Putamen (tissue), 1 donor: Measurements from ENCODE around the gene ERC2.

Source experiments
- DNase-seq: peaks from one replicate; pipeline ENCODE4 v3.0.0-alpha.2; 2016; ENCODE audit warnings: low spot score

The ERC2 gene

DNA sequence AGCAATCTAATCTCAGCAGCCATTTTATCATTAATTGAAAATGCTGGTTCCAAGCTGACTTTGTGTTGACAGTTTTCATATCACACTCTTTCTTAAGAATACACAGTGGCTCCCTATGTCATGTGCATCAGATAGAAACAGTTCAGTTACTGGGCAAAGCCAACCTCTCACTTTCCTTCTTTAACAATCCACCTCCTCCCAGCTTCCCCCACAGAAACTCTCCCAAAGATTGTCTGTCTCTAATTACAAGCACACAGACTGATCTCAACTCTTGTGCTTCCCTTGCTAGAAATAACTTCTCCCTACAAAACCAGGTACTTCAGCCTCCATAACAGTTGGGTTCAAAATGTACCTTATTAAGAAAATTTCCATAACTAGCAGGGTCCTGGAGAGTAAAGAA is 752.2 kb downstream of the ERC2 start:
- DNase-seq: no peak

DNA sequence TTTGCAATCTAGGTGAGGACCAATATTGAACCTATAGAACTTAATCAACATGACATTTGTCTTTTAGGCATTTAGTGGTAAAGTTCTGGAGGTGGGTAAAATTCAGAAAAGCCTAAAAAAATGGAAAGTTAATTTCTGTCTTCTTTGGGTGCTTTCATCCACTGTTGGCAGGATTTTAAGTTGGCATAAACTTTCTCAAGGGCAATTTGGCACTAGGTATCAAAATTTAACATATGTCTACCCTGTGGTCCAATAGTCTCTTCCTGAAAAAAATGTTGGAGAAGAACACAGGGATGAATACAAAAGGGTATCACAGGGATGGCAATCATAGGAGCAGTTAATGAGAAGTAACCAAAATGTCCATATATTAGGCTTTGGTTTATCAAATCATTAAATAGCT is 754.2 kb downstream of the ERC2 start:
- DNase-seq: no peak

DNA sequence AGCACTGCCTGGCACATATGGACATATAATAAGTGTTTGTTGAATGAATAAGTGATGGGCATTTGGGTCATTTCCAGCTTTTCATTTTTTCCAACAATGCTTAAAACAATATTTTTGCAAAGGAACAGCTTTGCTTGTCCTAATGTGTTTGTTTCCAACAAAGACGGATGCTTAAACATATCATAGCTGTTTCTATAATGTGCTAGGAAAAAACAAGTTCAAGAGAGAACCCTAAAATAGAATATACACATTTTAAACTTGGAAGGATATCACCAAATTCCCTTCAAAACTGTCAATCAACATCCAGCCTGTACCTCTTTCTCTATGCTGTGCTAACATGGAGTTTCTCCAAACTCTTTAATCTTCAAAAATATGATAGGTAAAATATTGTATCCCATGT is 756.6 kb downstream of the ERC2 start:
- DNase-seq: no peak

DNA sequence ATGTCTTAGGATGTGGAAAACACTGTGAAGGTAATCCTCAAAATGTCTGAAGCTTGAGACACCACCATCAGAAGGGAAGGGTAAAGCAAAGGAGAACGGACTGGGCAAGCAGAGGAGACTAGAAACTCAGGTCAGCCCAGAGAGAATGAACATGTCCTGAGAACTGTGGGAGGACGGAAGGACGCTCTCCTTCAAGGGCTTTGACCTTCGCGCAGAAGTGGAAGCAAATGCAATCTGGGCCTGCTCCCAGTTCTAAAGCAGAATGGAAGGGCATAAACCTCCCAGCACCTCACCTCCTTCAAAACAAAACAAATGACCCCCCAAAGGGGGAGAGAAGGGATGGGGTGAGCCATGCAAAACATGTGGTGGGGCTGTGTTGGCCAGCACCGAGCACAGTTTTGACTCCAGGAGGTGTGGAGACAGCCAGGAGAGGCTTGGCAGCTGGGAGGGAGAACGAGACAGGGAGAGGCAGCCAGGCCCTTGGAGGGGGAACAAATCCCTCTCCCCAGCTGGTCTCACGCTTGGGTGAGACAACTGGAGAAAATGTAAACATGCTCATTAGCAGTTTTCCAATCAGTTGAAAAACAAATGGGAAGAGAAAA is 758.8 kb downstream of the ERC2 start:
- DNase-seq: no peak

DNA sequence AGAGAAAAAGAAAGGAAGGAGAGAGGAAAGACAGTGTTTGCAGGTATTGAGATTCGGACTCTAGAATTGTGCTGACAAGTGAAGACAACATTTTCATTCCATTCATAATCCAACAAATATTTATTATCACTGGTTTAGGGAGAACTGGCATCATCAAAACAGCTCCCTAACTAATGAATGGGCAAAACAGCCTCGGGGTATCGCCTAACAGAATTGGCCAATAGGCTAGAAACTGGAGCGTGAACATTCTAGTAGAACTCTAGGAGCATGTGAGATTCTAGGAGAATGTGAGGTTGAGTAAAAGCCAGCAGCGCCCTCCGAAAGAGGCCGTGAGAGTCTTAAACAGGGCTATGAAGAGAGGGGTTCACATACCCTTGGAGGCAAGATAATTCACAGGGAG is 759.3 kb downstream of the ERC2 start:
- no peak for DNase-seq

DNA sequence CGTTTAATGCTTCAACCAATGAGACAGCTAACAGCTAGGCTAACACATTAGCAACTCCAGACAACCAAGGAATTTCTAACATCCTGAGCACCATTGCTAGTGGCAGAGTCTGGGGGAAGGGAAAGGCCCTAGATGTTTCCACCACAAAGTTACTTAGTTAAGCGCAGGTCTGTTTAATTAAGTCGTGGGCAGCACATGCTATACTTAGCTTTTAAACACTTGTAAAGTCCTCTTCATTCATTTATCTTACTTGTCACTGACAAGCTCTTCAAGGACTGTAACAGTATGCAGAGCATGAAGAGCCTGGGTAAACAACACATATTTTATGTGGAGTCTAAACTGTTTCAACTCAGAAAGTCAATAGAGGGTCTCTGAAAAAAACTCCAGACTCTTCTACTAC is 760.0 kb downstream of the ERC2 start:
- no peak for DNase-seq

DNA sequence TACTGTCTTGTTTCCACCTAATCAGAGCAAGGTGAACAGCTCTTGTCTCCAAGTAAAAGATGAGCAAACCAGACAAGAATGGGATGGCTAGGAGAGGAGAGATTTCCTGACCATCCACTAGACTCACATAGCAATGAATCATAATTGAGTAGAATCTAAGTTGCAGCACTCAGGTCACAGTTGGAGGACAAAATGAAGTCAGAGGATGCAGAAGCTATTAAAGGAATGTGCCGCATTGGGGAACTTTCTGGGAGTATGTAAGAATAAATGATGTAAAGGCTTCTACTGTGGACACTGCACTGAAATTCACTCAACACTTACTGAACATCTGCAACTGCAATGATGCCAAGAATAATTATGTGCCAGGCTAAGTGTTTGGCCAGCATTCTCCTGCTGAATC is 763.7 kb downstream of the ERC2 start:
- no peak for DNase-seq

DNA sequence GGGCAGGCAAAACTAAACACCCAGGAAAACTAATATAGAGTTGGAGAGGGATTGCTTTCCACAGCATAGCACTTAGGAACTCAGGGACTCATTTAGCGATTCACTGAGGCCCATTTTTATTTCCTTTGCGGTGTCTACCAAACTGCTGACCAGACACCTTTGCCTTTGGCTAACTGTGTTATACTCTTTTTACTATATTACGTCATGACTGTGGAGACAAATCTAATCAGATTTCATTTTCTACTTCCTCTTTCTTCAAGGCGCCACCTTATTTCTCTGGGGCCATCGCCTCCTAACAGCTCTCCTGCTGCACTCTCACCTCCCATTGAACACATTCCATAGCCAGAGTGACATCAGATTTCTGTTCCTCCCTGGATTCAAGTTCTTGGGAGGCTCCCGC is 765.4 kb downstream of the ERC2 start:
- no peak for DNase-seq

DNA sequence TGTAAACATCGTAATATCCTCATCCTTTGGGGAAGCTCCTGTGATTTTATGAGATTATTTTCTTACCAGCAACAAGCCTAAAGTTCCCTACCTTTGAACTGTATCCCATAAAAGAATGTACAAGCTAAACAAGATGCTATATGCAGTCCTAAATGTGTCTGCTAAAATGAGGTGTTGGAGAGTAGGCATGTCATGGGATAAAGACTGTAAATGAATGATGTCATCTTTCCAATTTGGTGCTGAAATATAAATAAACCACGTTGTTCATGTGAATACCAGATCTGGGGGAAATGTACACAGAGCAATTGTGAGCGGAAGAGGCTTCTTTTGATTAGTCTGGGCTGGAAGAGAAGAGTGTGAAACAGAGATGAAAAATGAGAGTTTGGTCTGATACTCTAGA is 766.3 kb downstream of the ERC2 start:
- no peak for DNase-seq

DNA sequence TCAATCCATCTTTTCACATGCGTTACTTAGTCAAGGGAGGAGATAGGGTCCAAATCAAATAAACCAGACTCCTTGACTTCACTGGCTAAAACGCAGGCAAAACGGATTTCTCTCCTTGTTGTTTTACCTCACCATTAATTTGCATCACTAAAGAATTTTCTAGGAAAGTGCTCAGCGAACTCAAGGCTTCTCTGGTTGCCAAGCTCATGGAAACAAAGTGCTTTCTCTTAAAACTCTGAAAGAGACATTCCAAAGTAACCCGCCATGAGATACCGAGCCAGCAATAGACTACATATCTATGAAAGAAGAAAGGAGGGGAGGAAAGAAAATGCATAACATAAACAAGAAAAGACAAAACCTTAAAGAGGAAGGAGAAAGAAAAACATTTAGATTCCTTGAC is 769.4 kb downstream of the ERC2 start:
- DNase-seq: no peak

DNA sequence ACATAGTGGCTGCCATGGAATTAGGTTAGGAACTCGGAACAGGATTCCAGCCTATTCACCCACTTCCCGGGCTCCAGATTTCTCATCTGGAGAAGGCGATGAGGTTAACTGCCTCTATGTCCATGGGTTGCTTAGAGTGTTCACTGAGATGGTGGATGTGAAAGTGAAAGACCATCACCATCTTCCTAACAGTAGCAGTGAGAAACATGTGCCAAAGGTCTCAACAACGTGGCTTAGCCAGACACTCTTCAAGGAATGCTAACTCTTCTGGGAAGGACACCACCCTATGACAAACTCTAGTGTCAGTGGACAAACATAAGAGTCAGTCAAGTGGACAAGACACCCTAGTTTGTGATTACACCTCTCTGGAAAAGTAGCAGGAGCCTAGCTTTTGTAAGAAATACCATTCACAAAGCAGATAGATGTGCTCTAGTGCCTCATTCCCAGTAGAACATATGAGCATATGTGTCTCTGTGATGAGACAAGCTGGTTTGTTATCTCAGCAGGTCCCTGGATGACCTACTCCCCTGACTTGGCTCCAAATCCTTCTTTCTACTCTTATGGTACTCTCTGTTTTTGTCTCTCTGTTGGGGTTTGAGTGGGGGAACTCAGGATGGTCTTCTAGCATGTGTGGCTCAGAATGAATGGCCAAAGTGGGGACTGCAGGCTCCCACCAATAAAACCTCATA is 770.9 kb downstream of the ERC2 start:
- DNase-seq: no peak

DNA sequence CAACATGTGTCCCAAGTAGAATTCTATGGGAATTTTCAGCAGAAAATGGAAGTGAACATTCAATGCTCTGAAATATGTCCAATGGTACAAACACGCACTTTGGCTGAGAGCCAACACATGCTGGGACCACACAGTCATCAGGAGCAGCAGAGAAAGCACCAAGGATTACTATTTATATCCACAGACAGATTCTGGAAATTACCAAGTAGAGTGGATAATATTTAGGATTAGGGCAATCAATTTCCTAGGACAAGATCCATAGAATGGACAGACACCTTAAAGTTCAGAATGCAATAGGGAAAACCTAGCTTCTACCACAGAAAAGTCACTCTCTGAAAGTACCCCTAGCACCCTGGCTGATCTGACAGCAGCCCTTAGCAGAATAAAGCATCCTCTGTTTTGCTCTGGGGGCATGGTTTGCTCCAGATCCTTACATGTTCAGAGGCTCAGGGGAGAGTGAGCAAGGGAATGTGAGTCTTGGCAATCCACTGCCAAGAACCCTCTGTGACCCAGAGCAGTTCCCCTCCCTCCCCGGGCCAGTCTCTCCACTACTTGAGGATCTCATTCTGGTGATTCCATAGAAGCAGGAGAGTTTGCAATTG is 775.2 kb downstream of the ERC2 start:
- DNase-seq: no peak

DNA sequence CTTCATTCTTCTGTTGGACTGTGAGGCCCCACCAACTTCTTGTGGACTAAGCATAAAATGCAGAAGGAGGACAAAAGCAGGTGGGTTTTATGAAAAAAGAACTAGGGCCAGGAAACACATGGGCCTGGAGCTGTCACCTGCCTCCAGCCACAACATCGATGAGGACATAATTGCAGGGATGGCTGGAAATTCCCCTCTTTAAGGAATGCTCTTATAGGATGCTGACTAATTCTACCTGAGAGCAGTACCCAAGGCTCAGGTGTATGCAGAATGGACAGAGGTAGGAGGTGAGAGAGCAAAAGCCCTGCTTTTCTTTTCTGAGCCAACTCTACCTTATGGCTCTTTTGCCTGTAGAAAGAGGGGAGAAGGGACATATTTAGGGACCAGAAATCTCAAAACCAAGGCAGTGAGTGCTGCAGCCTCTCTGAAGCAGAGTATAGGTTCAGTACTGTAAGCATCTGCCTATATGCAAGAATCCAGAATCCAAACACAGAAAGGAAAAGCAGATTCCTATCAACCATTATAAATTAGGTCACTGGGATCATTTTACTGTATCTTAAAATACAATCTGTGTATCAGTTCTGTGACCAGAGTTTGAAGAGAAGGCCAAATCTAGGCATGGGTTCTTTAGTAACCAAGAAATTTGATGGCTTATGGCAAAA is 775.8 kb downstream of the ERC2 start:
- DNase-seq: no peak

DNA sequence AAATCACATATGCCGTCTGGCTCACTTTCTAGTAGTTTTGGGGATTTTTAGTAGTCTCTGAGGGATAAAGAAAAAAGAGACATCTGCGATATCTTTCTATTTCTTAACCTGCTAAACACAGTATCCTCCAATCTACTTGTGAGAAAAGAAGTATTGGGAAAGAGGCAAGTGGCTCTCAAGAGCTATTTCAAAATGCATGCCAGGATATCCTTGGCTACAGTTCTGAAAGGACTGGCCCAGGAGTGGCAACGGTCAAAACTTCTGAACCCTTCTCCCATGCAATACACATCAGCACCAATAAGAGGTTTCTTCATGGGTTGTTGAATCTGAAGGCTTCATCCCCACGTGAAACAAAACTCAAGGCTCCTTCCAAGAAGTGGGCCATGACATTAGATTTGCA is 777.1 kb downstream of the ERC2 start:
- no peak for DNase-seq

DNA sequence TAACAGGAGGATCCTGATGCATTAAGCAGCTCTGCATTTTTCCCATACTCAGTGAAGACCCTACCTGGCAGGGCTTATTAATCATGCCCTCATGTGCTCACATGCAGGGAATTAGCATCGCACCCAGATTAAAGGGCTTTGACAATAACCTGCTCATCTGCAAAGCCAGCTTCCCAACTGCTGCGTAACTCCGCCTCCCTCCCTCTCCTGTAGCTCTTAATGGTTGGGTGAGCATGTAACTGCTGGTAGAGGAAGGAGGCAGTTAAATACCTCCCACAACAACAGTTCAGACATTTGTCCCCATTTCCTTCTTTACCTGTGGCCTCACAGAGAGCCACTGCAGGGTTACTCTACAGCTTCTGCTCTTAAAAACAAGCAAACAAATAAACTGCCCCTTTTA is 777.5 kb downstream of the ERC2 start:
- DNase-seq: no peak

DNA sequence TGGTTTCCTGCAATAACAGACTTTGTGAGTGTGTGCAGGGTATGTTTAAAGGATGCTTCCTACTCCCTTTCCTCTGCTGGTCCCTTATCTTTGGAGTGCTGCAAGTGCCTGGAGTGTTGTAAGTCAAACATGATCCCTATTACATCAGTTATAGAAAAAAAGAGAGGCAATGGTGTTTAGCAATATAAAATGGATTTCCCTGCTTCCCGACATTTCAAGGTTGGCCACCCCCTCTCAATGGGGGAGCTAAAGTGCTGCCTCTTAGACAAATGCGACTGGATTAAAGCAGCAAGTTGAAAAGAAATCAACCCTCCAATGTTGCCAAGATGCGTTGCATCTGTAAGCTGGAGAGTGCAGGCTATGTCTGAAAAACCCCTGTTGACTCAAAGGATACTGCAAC is 778.1 kb downstream of the ERC2 start:
- no peak for DNase-seq

DNA sequence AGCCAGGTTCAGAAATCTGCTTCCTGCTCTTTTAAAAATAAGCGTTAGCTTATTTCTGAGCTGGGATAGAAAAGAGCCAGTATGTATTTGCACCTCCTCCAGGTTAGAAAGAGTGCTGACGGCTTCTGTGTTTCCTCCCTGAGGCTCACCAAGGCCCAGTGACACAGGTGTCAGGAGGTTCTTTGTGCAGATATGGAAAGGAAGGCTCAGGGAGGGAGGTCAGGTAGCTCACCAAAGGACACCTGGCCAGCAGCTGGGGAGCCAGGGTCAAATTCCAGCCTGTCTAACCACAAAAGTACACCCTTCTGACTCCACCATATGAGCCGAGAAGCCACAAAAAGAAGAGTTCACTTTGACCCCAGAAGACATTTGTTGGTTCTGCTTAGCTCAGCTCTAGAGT is 780.1 kb downstream of the ERC2 start:
- DNase-seq: no peak

DNA sequence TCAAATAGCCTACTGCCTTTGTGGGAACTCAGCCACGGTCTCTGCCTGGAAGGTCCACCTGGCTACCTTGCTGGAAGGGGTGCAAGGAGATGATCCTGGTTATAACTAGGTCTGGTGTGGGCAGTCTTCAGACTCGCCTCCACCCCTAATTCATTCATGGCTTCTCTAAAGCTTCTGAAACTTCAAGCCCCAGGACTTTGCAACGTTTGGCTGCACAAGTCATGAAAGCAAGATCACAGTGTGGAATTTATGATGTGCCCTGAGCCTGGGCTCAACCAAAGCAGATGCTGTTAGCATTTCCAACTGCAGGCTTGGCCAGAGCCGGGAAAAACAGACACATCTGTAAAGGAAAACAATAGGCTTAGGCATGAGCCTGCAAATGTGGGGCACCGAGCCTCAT is 780.7 kb downstream of the ERC2 start:
- DNase-seq: no peak

DNA sequence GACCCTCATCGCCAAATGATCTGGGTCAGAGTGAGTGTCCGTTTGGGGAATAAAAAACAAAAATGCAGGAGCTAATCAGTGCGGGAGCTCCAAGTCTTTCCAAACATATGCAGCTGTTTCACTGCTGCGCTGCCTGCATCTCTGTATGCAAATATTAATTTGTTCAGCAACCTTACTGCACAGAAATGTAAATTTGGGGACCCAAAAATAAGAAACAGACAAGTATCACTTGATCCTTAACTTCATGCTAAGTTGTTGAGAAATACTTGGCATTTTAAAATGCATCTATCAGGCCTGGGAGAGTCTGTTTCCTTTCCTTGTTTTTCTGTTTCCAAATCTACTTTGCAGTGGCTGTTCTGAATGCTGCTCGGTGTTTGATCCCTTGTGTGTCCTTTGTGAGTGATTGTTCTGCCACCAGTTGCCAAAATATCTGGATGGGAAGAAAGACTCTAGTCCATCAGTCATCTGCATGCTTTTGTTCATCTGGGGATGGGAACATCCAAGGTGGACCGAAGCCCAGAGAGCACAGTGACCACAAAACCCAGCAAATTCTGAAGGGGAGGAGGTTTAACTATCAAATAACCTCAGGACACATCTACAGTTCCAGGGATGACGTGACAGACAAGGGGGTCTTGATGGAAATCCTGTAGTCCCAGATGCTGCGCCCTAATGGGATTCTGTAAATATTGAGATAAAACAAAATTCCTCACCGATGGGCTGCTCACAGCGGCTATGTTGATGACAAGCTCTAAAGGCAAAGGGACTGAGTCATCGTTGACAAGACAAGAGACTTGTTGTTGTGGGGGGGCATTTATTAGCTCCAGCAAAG is 781.6 kb downstream of the ERC2 start:
- DNase-seq: no peak

DNA sequence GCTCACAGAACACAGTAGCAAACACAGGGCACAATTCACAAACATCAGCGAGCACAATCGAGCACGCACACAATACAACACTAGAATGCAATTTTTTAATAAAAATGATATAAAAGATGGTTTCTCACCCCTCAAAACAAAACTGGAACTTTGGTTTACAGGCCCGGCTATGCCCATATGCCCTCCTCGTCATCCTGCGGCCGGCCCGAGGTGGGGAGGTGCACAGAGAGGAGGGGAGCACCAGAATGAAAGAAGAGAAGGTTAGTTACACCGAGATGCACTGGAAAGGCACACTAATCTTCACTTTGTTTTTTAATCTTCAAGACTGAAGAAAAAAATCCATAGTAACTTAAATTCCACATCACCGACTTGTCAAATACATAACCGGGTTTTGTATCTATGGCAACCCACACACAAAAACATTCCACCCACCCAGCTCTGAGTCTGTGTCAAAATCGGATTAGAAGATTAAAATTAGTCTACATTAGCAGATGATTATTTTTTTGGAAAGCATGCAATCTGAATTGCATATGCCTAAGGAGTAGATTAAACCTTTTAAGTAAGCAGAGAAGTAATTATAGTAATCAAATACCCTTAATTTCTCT is 784.5 kb downstream of the ERC2 start:
- peak; percentile 16 for DNase-seq

DNA sequence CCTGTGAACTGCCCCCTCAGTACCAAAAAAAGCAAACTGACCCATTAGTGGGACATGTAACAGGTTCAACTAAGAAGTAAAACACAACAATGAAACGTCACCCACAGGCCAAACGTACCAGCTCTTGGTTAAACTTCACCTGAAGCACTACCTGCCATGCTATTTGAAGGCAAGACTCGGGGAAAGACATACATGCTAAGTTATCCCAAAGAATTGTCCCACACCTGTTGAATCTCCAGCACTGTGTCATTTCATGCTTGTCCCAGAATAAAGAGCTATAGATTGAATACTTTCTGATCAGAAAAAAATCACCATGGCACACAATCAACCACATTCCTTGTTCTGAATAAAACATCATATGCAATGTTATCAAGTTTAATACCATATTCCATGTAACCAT is 785.8 kb downstream of the ERC2 start:
- no peak for DNase-seq
